COLO668 (cell line): ENCODE data around the gene FDXR.

ENCODE experiments used
- DNase-seq: peaks from one replicate; lab custom pipeline; 2025; ENCODE audit not compliant: unreplicated experiment; lab: John Stamatoyannopoulos, UW

The FDXR gene

DNA sequence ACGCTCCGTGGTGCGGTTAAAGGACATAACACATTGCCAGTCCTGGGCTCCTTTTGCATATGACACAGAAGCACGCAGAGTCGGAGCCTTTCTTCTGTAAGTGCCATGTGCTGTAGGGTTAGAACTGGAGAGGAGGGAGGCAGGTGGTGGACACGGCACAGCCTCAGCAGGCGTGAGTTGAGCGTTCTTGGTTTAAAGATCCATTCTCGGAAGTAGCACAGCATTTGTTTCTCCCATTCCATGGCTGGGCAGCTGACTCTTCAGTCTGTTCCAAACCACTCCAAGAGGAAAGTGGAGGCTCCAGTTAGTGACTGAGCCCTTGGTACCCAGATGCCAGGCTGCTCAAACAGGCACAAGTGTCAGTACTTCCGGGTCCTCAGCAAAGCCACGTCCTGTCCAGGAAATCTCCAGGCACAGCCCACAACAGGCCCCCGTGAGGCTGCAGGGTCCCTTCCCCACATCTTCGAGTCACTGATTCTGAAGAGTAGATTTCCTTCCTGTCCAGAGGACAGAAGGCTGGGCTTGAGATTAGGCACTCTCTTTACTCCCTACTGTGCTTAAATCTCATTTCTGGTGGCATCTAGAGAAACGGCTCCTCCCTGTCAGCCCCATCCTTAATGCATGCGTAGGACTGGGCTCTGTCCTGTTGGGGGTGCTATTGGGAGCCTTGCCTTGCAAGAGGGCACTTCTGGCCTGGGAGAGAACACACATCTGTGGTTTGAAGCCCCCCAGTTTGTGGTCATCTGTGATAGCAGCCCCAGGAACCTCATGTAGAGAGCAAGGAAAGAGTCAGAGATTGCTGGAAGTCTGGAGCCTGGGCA is 57.0 kb downstream of the FDXR start:
- no peak for DNase-seq

DNA sequence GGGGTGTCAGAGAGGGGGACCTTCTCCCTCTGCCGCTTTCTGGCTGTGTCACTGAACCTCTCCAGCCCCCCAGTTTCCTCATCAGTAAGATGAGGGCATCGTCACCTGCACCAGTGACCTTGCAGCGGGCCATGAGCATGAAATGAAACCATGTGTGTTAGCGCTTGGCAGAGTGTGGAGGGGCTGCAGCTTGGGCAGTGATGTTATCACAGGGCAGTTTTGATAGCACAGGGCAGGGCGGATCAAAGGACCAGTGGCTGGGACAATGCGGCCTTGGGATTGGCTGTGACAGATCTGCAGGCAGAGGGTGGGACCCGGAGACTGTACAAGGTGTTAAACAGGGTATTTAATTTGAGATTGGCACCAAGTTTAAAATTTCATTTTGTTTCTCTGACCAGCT is 57.7 kb downstream of the FDXR start:
- DNase-seq, result no peak

DNA sequence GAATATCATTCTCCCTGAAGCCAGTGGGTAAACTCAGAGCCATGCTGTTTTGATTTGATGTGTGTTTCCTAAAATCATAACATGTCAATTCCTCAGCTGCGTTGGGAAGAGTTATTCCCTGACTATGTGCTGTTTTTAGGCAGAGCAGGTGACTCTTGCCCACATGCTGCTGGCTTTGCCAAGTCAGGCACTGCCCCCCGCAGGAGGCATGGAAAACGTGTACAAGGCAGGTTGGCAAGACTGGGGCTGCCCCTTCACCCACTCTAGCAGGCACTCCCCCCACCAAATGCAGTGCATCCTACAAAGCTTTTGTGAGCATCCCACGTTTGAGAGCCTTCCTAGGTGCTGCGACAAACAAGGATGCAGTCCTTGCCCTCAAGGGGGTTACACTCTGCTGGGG is 58.3 kb downstream of the FDXR start:
- DNase-seq, result peak; percentile 9
